HG03432 (cell line): ENCODE data around the gene SLC9A8.

ENCODE experiments used
- ATAC-seq: cut with Tn5 transposase; IDR thresholded peaks from one replicate; pipeline ENCODE4 v1.9.1; 2021; ENCODE audit warnings: mild to moderate bottlenecking, moderate library complexity; ENCODE audit not compliant: unreplicated experiment

SLC9A8 gene

GRCh38 chr20:49786668-49787370 lies 25.8 kb upstream of the SLC9A8 start:
- no peak for ATAC-seq

DNA sequence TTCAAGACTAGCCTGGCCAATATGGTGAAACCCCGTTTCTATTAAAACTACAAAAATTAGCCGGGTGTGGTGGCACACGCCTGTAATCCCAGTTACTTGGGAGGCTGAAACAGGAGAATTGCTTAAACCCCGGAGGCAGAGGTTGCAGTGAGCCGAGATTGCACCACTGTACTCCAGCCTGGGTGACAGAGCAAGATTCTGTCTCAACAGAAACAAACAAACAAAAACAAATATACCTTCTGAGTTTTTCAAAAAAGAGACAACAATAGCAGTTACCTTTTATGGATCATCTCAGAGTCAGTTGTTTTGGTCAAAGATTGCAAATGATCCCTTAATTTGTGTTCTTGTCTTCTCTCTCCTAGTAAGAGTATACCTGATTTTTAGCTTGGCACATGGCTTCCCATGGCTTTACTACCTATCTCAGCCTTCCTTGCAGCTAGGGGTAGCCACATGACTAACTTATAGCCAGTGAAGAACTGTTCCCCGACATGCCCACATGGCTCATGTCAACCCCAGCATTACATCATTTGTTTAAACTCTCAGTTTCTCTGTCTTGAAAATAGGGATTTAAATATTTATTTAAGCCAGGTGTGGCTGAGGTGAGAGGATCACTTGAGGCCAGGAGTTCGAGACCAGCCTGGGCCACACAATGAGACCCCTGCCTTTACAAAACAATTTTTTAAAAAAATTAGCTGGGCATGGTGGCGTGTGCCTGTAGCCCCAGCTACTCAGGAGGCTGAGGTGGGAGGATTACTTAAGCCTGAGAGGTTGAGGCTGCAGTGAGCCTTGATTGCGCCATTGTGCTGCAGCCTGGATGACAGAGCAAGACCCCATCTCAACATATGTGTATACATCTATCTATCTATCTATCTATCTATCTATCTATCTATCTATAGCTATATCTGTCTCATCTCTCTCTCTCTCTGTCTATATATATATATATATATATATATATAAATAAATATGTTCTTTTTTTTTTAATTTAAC lies 25.0 kb upstream of the SLC9A8 start:
- ATAC-seq: no peak

DNA sequence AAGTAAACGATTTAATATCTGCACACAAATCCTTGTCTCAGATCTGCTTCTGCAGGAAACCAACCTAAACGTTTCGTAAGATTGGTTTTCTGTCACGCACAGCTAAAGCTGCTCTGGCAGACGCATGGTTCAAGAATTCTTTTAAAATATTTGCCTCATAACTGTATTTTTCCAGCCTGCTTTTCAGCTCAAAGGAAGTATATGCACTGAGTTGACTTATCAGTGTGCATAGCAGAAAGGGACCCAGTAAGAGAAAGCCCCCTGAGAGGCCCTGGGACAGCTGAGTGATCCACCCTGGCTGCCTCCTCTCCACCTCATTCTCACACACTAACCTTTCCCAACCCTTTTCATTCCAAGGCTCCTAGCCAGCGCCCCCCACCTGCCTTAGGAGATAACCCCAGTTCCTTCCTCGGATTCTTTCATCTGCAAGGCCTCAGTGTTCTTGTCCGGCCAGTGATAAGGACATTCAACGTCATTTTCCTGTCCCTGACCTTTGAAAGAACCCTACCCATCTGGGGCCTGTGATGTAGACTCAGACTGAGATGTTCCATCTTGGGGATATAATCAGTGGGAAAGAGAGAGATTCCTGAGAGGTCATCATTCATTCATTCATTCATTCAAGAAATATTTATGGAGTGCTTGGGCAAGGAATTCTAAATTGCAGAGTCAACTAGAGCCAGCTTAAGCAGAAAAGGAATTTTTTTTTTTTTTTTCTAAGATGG lies 22.4 kb upstream of the SLC9A8 start:
- no peak for ATAC-seq

- ATAC-seq: no peak
These were observed 21.5 kb upstream of the SLC9A8 start for GRCh38 chr20:49791165-49791564.

DNA sequence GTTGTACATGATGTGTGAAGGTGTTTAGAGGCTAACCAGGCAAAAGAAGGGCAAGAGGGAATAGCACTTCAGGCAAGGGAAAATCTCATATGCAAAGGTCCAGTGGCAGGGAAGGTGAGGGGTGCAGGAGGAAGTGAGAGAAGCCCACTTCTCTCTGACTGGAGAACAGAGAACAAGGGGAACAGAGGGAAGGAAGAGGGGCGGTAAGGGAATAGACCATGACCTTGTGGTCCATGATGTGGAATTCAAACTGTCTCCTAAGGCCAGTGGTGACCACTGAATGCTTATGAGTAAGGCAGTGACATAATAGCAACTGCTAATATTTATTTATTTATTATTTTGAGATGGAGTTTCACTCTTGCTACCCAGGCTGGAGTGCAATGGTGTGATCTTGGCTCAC lies 20.6 kb upstream of the SLC9A8 start:
- no peak for ATAC-seq

DNA sequence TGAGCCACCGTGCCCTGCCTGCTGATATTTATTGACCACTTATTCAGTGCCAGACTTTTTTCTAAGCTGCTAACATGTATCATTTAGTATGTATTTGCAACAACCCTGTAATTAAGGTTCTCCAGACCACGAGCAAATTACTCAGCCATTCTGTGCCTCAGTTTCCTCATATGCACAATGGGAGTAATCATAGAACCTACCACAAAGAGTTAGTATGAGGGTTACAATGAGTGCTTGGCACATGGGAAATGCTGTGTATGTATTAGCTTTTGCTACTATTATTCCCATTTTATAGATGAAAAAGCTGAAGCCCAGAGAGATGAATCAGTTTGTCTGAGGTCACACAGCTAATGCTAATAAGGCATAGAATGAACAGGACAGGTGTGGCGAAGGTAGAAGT lies 20.0 kb upstream of the SLC9A8 start:
- no peak for ATAC-seq

DNA sequence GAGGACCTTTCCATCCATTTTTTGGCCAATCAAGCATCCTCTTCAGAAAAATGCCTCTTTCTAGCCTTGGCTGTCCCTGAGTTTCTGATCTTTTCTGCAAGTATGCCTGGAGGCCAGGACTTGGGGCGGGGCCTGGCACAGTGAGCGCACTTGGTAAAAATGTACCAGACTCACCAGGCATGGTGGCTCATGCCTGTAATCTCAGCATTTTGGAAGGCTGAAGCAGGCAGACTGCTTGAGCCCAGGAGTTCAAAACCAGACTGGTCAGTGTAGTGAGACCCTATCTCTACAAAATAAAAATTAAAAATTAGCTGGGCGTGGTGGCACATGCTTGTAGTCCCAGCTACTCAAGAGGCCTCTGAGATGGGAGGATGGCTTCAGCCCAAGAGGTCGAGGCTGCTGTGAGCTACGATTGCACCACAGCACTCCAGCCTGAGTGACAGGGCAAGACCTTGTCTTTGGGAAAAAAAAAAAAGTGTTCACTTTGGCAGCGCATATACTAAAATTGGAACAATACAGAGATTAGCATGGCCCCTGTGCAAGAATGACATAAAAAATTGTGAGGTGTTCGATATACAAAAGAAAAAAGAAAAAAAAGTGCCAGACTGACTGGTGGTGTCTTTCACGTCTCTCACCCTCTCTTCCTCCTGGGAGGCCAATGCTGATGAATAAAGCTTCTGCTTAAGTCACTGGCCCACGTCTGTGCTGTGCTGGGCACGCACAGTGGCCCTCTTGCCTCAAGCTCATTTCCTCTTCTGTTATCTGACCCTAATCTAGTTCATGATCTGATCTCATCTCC lies 18.1 kb upstream of the SLC9A8 start:
- ATAC-seq: no peak

DNA sequence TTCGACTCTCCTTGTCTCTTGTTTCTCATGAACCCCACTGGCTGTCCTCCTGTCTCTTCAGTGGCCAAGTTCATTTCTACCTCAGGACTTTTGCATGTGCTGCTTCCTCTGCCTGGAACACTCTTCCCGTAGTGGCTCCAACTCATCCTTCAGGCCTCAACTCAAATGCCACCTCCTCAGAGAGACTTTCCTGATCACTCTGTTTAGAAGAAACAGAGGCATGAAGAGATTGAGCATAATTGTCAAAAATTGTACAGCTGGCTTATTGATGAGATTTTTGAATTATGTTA lies 17.5 kb upstream of the SLC9A8 start:
- no peak for ATAC-seq

- no peak for ATAC-seq
These were observed 15.9 kb upstream of the SLC9A8 start for GRCh38 chr20:49796600-49797343.

DNA sequence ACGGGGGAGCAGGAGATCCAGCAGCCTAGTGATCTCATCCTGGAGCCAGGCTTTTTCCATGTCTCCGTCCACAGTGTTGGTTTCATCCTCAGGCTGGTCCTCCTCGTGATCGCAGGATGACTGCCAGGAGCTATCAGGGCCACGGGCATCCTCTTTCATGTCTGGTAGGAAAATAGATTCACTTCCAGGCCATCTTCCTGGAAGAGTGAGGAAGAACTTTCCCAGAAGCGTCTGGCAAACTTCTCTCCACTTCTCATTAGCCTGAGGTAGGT lies 15.3 kb upstream of the SLC9A8 start:
- ATAC-seq: no peak

GRCh38 chr20:49798718-49799117 lies 13.9 kb upstream of the SLC9A8 start:
- ATAC-seq: no peak

- ATAC-seq: no peak
These were observed 12.9 kb upstream of the SLC9A8 start for GRCh38 chr20:49799698-49800097.

GRCh38 chr20:49803418-49803817 lies 9.2 kb upstream of the SLC9A8 start:
- ATAC-seq: no peak

DNA sequence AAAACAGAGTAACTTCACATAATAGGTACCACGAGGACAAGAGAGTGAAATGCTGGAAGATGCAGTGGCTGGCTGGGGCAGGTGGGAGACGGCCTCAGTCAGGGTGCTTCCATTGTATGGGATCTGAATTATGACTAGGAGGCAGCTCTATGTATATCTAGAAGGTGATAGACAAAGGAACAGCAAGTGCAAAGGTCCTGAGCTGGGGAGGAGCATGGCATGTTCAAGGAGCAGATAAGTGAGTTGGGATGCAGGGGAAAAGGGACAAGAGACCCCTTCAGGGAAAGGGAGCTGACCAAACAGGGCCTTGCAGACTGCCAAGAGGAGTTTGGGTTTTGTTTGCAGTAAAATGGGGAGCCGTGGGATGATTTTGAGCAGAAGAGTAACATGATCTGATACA lies 8.3 kb upstream of the SLC9A8 start:
- ATAC-seq: no peak

DNA sequence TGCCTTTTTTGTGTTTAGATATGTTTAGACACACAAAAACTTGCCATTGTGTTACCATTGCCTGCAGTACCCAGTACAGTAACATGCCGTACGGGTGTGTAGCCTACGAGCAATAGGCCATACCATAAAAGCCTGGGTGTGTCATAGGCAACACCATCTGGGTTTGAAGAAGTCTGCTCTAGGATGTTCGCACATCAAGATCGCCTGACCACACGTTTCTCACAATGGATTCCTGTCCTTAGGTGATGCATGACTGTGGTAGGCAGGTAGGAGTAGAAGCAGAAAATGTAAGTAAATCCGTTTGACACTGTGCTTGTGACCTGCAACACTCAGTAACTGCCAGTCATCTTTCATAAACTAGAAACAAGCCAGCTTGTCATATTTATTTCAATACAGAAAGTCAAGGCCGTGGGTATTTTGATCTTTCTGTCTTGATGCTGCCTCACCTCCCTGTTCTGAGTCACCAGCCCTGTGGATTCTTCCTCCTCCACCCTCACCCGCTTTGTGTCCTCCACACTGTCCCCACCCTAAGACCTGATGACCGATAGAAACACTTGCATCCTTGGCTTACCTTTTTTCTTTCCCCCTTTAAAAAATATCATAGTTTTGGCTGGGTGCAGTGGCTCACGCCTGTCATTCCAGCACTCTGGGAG lies 7.3 kb upstream of the SLC9A8 start:
- ATAC-seq: peak; percentile 46

DNA sequence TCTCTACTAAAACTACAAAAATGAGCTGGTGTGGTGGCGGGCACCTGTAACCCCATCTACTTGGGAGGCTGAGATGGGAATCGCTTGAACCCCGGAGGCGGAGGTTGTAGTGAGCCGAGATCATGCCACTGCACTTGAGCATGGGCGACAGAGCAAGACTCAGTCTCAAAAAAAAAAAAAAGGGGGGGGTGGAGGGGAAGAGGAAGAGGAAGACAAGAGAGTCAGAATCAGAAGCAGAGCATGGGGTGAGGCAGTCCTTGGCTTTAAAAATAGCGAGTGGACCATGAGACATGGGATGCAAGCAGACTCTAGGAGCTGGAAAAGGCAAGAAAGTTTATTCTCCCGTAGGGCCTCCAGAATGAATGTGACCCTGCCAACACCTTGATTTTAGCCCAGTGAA lies 3.9 kb upstream of the SLC9A8 start:
- no peak for ATAC-seq

GRCh38 chr20:49809803-49810359 lies 2.7 kb upstream of the SLC9A8 start:
- no peak for ATAC-seq

GRCh38 chr20:49810491-49811190 lies 2.0 kb upstream of the SLC9A8 start:
- ATAC-seq: no peak
